NCI-H524 (cell line): Measurements from ENCODE around the gene PPP1R7.

Source experiments
- DNase-seq, 2 experiments: peaks; one replicate each; lab custom pipeline; 2025; lab: John Stamatoyannopoulos, UW

Gene PPP1R7

DNA sequence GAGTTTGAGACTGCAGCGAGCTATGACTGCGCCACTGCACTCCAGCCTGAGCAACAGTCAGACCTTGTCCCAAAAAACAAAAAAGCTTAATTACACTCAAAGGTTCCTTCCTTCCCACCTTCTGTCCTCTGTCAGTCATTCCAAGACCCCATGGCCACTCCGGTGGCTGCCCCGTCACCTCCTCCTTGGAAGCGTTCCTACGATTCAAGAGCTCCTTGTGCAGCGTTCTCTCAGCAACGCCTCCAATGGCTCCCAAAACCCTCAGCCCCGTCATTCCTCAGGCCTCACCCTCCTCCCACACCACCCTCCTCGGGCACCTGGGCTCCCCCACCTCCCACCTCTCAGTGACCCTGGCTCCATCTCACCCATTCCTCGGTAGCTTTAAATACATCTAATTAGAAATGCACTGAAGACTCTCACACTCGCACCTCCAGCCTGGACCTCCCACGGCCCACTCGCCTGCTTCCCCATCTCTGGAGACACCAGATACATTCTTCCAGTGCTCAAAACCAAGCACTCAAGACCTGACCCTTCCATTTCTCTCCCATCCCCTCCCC is 9.0 kb upstream of the PPP1R7 start:
- no peak for DNase-seq

DNA sequence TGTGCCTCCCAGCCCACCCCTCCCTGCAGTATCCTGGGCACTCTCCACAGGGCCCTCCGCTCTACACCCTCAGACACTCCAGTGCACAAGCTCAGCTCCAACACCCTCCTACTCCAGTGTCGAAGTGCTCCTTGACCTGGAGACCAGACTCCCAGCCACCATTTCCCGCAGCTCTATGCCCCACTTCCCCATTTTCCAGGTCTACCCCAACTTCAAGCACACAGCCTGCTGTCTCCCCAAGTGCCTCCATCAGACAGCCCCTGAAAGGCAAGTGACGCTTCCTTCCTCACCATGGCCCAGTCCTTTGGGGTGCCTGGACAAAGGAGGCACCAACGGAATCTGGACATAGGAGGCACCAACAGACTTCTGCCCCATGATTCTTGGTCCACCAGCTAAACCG is 8.2 kb upstream of the PPP1R7 start:
- no peak for DNase-seq

DNA sequence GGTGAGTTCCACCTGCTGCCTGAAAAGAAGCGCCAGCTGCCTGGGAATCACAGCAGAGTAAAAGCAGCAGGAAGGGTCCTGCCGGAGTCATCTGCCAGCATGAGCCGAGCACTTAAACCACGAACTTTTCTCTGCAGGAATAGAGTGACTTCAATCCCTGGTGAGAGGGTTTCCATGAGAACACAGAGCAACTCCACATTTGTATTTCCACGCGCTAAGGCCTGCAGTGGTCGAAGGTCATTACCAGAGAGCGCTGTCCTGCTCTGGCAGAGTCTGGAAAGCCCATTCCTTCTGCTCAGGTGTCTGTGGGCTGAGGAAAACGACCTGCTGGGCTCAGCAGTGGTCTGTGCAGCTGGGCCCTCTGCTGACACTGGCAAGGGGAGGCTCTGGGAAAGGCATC is 7.7 kb upstream of the PPP1R7 start:
- DNase-seq = no peak

DNA sequence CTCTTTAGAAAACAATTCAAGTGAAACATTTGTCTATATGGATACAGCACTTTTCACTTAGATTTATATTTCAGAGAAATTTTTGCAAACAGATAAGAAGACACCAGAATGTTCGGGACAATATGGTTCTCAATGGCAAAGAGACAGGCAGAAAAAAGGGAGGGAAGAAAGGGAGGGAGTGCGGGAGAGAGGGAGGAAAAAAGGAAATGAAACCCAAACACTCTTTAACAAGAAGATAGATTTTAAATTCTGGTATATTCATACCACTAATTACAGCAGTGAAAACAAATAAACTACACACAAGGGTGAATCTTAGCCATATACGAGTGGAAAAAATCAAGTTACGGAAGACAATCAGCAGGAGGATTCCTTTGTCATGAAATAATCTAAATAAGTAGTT is 4.0 kb upstream of the PPP1R7 start:
- DNase-seq = no peak

DNA sequence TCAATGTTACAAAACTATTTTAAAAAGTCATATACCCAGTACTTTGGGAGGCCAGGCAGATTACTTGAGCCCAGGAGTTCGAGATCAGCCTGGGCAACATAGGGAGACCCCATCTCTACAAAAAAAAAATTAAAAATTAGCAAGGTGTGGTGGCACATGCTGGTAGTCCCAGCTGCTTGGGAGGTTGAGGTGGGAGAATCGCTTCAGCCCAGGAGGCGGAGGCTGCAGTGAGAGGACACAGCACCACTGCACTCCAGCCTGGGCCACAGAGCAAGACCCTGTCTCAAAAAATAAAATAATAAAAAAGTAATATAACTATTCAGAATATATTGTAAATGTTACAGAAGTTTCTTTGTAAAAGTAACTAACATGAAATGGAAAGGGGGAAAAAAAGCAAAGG is 2.9 kb upstream of the PPP1R7 start:
- DNase-seq = no peak

DNA sequence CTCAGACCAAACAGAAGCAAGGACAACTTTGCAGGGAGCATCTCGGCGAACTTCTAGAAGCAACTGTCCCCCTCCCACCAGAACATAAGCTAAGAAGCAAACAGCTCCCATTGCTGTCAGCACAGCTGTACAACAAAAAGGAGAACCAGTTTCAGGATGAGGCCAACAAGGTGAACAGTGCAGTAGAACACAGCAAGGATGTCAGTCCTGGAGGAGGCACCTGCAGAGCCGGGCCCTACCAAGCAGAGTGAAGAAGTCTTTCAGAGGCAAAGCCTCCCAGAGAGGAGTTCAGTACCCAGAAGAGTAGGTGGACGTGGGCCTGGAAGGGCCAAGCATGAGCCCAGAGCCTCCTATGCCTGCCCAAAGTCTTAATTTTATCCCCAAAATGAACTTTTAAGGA is 2.0 kb upstream of the PPP1R7 start:
- DNase-seq = no peak

DNA sequence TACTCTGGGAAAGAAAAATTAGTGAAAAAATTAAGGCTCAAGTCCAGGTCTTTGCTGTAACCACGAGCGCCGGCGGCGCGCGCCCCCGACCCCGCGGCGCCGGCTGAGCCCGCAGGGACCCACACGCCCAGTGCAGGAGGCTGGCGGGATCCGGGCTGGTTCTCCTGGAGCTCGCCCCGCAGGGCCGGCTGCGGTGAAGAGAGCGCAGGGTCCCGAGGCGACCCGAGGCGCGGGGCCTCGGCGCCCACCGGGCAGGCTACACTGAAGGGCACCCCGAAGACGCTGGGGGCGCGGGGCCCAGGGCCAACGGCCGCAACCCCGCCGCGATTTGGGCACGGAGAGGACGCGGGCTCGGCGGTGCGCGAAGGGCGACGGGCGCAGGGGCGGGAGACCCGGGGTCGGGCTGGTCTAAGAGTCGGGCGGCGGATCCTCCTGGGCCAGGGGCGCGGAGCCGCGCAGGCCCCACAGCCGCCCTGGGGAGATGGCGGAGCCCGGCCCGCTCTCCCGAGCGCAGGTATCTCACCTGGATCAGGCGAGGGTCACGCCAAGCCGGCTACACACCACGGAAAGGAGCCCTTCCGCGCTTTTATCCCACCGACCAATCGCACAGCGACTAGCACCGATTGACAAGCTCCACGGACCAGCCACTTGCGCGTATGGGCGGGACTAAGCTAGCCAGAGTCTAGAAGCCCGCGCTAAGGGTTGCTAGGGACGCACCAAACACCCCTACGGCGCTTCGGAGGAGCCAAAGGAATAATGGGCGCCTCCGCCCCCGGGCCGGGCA is 1.2 kb upstream of the PPP1R7 start, which contains the start of gene PASK:
Gene PASK, minus strand, starts transcription at position 582 of the 784 bp plus-strand sequence. CDS start 6,440 bp downstream, outside the sequence.
- peak; percentile 85 to 95 for DNase-seq

DNA sequence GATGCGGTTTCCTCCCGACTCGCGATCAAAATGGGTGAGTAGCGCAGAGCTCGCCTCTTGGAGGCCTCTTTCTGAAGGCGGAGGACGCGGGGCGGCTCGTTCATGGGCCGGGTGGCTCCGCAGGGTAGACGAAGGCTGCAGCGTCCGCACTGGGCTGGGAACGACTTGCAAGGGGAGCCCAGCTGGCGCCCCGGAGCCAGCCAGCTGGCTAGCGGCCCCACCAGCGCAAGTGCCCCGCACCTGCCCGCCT is 667 bp upstream of the PPP1R7 start:
- DNase-seq = no peak

DNA sequence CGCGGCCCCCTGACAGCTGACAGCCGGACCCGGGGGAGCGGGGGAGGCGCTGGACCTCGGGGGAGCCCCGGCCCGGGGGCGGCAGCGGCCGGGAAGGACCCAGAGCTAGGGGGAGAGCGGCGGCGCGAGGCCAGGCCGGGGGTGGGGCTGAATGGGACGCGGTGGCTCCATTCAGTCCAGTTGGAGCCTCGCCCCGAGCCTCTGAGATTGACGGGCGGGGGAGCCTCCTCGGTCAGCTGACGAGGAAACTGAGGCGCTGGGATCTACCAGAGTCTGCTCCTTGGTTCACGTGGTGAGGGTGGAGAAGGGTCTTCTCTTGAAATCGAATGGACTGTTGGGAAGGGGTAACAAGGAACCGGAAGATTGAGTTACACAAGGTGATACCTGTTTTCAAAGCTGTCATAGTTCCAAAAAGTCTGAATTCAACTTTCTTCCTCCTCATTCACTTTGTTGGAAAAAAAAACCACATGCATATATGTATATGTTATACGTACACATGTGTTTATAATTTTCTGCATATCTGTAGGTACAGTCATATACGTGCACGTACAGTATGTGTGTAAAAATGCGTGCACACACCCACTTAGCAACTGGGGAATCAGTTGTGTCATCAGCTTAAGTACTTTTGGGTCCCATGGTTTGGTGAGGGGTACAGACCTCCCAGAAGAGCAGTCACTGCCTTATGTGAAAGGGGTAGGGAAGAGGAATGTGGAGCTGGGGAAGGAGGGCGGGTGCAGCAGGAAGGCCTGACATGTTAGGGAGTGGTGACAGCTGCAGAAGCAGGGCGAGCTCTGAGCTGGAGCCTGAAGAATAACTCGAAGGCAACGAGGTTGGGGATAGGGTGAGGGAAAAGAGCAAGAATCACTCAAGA is 628 bp downstream of the PPP1R7 start:
- DNase-seq = no peak

DNA sequence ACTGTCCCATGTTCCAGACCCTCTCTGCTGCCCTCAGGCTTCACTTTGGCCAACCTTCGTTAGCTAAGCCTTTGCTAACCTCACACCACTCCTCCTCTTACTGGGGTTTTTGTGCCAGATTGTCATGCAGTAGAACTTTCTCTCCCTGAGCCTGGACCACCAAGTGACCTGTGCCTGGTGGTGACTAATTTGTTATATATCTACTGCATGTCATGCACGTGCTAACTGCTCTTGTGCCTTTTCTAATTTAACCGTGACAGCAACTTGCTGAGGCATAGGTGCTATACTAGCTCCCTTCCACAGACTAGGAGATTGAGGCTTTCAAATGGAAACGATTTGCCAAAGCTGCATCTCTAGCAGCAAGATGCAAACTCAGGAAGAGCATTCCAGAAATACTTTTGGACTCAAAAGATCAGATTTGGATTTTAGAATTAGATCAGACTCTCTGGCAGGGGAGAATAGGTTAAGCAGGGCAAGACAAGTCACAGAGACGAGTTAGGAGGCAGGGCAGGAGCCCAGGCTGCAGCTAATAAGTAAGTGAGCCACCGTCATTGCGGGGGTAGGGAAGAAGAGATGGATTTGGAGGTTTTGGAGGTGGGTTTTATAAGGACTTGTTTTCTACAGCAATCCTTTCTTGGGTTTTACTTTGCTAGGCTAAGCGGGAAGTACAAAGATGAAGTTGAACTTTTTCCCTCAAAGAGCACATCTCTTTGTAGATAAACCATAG is 1.8 kb downstream of the PPP1R7 start:
- no peak for DNase-seq

DNA sequence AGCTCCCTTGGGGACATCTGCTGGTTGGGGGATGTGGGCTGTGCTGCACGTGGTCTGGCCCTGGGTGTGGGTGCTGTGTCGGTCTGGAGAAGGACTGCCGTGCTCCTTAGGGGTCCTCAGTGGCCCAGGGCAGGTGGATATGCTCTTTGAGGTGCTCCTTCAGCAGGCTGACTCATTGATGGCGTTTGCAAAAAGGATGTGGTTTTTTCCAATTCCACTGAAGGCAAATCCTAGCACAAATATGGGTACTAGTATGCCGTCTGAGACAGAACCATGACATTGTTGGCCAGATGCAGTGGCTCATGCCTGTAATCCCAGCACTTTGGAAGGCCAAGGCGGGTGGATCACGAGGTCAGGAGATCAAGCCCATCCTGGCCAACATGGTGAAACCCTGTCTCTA is 3.3 kb downstream of the PPP1R7 start:
- DNase-seq = no peak

DNA sequence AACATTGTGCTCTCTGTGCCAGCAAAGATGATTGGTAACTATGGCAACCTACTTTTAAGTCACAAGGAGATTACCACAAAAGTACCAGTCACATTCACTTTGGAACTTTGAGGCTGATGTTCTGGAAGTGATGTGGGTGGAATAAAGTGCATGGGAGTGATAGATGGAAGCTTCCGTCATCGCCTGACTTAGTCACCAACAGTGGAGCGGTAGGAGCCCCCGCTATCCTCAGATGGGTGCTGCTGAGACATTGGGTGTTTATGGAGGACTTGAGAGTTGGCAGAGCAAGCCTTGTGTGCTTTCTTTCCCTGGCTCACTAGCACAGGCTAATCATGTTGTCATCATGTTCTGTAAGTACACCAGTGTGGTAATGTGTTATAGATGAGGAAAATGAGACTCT is 4.6 kb downstream of the PPP1R7 start:
- DNase-seq = no peak

DNA sequence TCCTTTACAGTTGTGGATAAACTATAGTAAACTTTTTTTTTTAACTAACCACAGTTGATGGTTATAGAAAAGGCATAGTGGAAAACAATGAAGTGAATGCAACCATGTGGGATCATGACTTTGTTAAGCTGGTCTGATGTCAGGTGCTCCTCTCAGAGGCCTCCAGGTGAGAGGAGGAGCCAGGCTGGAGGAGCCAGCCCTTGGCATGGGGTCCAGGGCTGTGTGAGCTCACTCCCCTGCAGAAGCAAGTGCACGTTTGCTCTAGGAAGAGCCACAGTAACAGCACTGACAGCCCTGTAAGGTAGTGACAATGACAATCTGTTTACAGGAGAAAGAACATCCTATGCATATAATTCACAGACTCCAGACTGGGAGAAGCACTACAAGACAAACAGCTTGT is 5.7 kb downstream of the PPP1R7 start:
- DNase-seq = no peak

DNA sequence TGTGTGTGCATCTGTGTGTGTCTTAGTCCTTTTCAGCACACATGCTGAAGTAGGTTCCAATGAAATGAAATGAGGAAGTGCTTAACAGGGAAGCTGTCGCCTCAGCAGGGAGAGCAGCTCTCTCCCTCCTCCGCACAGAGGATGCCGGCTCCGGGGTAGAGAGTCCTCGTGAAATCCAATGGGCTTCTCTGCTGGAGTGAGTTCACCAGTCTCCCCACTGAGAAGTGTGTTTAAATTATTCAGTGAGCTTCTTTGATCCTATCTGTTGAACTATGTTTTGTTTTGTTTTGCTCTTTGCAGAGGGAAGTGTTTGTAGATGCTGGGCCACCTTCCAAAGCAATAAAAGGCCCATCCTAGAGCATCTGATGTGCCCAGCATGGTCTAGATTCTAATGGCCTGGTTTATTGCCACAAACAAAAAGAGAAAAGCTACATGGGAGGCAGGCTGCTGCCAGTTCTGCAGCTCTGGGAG is 6.7 kb downstream of the PPP1R7 start:
- DNase-seq = no peak

DNA sequence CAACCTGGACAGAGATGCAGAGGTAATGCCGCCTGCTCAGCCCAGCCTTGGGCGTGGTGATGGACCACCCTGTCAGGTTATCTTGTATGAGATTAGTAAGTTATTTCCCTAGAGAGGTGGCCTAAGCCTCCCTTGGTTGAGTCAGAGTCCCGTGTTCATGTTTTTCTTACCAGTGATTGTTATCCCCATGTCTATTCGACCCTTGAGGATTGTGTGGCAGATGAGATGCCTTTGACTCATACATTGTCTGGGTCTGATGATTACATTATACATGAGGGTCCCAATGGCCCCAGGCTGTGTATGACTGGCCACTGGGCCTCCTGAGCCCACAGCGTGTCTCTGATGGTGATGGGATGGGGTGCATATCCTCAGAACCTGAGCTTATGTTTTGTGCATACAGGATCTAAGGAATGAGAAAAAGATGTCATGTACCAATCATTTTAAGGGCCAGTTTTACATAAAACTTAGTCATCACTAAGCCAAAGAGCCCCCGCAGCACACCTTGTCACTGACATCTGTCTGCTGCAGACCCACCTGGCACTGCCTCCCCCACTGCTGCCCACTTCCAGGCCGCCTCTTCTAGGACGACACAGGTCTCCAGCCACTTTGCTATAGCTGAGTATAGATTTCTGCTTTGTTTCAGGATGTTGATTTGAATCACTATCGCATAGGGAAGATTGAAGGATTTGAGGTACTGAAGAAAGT is 7.7 kb downstream of the PPP1R7 start:
- no peak for DNase-seq

DNA sequence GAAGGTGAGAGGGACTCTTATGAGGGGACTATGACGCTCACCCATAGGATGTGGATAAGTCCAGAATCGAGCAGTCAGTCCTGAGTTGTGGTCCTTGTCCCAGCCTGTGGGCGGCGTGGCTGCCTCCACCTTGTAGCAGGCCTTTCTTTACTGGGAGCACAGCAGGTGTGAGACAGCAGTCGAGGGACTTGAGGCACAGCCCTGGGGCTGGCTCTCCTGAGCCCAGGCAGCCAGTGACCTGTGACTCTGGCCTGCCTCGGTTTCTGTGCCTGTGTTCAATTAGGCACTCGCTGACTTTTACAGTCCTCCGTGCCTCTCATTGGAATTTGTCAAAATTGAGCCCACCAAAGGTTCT is 8.3 kb downstream of the PPP1R7 start:
- no peak for DNase-seq

DNA sequence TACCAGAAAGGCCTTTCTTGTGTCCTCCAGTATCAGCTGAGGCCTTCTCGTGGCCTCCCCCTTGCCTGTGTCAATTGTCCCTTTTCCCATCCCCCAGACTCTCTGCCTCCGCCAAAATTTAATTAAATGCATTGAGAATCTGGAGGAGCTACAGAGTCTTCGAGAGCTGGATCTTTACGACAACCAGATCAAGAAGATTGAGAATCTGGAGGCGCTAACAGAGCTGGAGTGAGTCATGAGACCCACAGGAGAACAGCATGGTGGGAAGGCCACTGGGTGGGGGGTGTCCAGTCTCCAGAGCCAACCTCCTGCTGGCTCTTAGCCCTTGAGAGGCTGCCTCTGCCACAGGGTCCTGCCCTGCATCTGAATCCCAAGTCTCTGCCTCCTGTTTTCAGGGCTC is 8.8 kb downstream of the PPP1R7 start:
- DNase-seq = no peak

DNA sequence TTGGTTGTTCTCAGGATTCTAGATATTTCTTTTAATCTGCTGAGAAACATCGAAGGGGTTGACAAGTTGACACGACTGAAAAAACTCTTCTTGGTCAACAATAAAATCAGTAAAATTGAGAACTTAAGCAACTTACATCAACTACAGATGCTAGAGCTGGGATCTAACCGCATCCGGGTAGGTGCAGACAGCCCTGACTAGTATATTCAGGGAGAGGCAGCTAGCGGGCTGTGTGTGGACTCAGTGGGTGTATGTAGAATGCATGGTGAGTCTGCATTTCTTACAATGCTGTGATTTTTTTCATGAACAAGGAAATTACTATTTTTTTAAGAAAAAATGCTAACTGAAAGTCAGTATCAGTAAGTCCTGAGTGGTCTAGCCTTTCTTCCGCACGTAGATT is 10.1 kb downstream of the PPP1R7 start:
- DNase-seq = no peak

DNA sequence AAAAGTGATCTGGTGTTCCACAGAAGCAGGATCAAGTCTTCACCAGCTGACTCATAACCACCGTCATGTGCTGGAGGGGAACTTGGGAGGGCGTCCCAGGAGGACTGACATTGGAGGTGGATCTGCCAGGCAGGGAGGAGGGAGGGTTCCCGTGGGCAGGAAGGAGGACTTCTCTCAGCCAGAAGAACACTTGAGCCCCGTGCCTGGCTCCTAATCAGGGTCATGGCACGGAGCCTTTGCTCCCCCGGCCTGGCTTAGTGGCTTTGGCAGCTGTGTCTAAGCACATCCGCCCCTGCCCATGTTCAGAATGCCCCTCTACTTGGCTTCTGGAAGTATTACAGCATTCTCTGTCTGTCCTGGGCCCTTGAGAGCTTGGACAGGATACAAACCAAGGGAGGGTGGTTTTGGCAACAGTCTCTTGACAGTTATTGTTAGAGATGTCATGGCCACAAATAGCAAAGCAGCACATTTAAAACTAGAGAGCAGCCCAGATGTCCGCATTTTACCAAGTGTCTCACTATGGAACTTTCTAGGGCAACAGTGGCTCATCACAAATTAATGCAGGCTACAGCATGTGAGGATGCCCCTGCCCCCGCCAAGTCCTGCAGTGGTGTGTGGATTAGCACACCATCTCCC is 11.5 kb downstream of the PPP1R7 start:
- no peak for DNase-seq

DNA sequence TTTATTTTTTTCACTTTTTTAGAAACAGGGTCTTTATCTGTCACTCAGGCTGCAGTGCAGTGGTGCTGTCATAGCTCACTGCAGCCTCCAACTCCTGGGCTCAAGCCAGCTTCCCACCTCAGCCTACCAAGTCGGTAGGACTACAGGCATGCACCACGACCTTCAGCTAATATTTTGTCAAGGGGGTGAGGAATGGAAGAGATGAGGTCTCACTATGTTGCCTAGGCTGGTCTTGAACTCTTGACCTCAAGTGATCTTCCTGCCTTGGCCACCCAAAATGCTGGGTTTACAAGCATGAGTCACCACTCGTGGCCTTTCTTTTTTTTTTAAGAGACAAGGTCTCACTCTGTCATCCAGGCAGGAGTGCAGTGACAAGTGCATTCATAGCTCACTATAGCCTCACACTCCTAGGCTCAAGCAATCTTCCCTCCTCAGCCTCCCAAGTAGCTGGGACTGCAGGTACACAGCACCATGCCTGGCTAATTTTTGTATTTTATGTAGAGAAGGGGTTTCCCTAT is 13.4 kb downstream of the PPP1R7 start:
- DNase-seq = no peak

DNA sequence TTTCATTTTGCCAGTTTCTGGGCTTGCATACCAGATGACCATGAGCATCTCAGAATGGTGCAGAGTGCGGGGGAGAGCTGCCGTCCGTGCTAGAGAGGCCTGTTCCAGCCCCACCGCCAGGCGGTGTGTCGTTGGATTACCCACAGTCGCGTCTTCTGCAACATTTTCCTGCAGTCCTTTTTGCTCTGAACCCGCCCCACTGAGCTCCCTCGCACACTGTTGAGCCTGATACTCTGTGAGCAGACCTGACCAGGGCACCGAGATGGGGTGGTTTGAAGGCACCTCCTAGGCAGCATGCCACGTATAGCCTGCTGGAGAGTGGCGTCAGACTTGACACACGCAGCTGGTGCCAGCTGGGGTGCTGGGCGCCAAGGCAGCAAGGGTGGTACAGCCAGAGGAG is 18.1 kb downstream of the PPP1R7 start:
- DNase-seq = no peak
